HG03342 (cell line): ENCODE results near the gene PCDHGA5.
"Not testable (repeated sequence)": the region's sequence is repeated elsewhere in the genome, so short reads cannot be mapped to it uniquely, and the experiment has no call there.

ENCODE experiments used
- ATAC-seq: cut with Tn5 transposase; IDR thresholded peaks from one replicate; pipeline ENCODE4 v1.9.1; 2021; ENCODE audit warnings: mild to moderate bottlenecking, moderate library complexity; ENCODE audit not compliant: unreplicated experiment

Gene PCDHGA5

GRCh38 chr5:141412854-141413539 lies 49.0 kb downstream of the PCDHGA5 start, which contains the start of gene PCDHGA10:
Gene PCDHGA10 (plus strand): TSS chr5:141412987. CDS start chr5:141413176, 189 bp downstream.
- ATAC-seq: peak; percentile 83

- ATAC-seq: no peak
Measured at GRCh38 chr5:141413540-141414069, 49.6 kb downstream of the PCDHGA5 start.

GRCh38 chr5:141414548-141415274 lies 50.7 kb downstream of the PCDHGA5 start:
- not testable (repeated sequence) for ATAC-seq

- ATAC-seq: not testable (repeated sequence)
Measured at GRCh38 chr5:141415275-141415618, 51.3 kb downstream of the PCDHGA5 start.
